Cardiac muscle cell (in vitro differentiated cells and primary cell): Measurements from ENCODE around the gene PLPPR4. TPM values are rescaled to one million over a fixed set of nuclear protein-coding genes. Genes with fewer than 3 reads are reported as not detected.

Experiments used
- DNase-seq, 2 donors: peaks; one replicate each; pipeline versions ENCODE4 v3.0.0 to v3.0.0-alpha.2; 2010 to 2017; ENCODE audit warnings: low read depth in 1 of 2, low spot score in 1 of 2
- H3K27ac ChIP-seq: fragments of 200-600 bp; sonication (generic); 2 replicates; pipeline ENCODE4 v1.5.1; 2016
- H3K27me3 ChIP-seq: fragments of 200-600 bp; sonication (generic); 2 replicates; pipeline ENCODE4 v1.6.0; 2016; ENCODE audit warnings: control low read depth
- H3K36me3 ChIP-seq: fragments of 200-600 bp; sonication (generic); 2 replicates; pipeline ENCODE4 v1.5.1; 2016; ENCODE audit warnings: control low read depth
- H3K4me1 ChIP-seq: fragments of 200-600 bp; sonication (generic); 2 replicates; pipeline ENCODE4 v1.8.1; 2017; ENCODE audit warnings: low read depth, mild to moderate bottlenecking, mixed run types
- H3K4me3 ChIP-seq: fragments of 200-600 bp; sonication (generic); 2 replicates; pipeline ENCODE4 v1.5.1; 2016; ENCODE audit warnings: mild to moderate bottlenecking
- H3K9me3 ChIP-seq: fragments of 200-600 bp; sonication (generic); 2 replicates; pipeline ENCODE4 v1.5.1; 2017; ENCODE audit warnings: low read depth, mild to moderate bottlenecking, control low read depth
- polyA plus RNA-seq: library from polyadenylated mRNA; unstranded; fragments of >200 nt; fragmentation: Nextera tagmentation; extraction: Ambion mirVana; gene quantifications from 2 replicates; pipeline ENCODE4 v1.2.1, GENCODE V29; 2016
- total RNA-seq: library from RNA; depleted of rRNA; stranded (reverse); fragments of >200 nt; gene quantifications from 2 replicates; pipeline ENCODE4 v1.2.3, GENCODE V29; 2016
- TF ChIP-seq, protein P1 (sequence below): IDR thresholded peaks from 2 replicates; pipeline ENCODE4 v1.5.1; 2012; ENCODE audit warnings: low read depth, mild to moderate bottlenecking, low read length

The PLPPR4 gene
- total and polyA plus RNA-seq, 2 experiments from 2014 or later, result 3.2 to 3.7 TPM

DNA sequence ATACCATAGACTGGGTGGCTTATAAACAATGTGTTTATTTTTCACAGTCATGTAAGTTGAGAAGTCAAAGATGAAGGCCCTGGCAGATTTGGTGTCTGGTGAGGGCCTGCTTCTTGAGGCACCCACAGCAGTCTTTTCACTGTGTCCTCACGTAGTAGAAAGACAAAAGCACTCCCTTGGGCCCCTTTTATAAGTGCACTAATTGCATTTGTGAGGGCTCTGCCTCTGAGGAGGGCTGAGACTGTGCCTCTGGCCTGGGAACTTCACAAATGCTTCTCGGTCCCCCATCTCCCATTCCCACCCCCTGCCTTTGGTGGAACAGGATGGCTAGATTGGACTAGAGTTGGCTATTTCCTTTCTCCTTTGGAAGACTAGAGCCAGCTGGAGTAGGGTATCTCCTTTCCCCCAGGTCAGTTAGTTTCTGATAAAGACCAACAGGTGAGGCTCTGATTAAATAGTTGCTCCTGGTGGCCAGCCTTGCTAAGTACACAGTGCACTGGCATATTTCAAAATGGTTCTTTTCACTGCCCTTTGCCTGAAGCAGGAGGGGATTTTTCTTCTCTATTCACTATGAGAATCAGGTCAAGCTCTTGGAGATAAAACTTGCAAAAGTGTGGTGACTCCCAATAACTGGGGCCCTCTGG, 82.9 kb downstream of the PLPPR4 start:
- Histone ChIP-seq H3K4me3 (no peak overlapping the region), H3K9me3 (no peaks in the 10 kb centered on the region), H3K36me3 (no peaks in the 10 kb centered on the region), H3K27me3 (no peaks in the 10 kb centered on the region), H3K4me1 (peaks cover 7% of the 10 kb centered on the region), H3K27ac (no peak overlapping the region)
- TF ChIP-seq, protein P1, sequence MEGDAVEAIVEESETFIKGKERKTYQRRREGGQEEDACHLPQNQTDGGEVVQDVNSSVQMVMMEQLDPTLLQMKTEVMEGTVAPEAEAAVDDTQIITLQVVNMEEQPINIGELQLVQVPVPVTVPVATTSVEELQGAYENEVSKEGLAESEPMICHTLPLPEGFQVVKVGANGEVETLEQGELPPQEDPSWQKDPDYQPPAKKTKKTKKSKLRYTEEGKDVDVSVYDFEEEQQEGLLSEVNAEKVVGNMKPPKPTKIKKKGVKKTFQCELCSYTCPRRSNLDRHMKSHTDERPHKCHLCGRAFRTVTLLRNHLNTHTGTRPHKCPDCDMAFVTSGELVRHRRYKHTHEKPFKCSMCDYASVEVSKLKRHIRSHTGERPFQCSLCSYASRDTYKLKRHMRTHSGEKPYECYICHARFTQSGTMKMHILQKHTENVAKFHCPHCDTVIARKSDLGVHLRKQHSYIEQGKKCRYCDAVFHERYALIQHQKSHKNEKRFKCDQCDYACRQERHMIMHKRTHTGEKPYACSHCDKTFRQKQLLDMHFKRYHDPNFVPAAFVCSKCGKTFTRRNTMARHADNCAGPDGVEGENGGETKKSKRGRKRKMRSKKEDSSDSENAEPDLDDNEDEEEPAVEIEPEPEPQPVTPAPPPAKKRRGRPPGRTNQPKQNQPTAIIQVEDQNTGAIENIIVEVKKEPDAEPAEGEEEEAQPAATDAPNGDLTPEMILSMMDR, result no peak
- DNase-seq, result no peak

DNA sequence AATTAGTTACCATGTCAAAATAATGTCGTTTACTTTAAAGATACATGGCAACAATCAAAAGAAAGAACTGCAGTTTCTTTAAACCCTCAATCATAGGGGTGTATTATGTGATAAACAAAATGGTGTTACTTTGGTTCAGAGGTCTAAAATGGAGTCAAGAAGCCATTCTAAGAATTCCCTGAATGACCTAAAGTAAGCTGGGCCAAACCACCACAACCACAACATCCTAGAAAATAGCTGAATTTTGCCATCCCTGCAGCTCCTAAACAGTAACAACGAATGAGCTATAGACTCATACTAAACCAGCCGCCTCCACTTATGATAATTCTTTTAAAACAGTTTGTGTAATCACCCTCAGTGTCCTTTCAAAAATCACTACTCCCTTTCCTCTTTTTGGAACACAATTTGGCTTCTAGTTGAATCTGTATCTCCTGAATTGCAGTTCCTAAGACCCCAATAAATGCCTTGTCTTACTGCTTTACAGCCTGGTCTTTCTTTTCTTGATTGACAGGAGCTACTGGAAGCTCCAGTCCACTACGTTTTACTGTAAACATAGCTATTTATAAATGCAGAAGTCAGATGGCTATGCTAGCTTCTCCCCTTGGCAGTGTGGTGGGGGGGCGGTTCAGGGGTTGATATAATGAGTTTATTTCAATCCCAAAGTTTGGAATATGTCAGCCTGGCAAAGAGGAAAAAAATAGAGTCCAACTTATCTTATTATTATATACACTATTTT, 84.3 kb downstream of the PLPPR4 start:
- peaks cover 7% of the 10 kb centered on the region for H3K4me1 ChIP-seq
- H3K27ac ChIP-seq, result no peak overlapping the region
- no peaks in the 10 kb centered on the region for H3K27me3 ChIP-seq
- DNase-seq, result peak in 1 of 2 donors; percentile 0
- H3K9me3 ChIP-seq, result no peaks in the 10 kb centered on the region
- TF ChIP-seq, protein P1, result no peak
- no peak overlapping the region for H3K4me3 ChIP-seq
- no peaks in the 10 kb centered on the region for H3K36me3 ChIP-seq

DNA sequence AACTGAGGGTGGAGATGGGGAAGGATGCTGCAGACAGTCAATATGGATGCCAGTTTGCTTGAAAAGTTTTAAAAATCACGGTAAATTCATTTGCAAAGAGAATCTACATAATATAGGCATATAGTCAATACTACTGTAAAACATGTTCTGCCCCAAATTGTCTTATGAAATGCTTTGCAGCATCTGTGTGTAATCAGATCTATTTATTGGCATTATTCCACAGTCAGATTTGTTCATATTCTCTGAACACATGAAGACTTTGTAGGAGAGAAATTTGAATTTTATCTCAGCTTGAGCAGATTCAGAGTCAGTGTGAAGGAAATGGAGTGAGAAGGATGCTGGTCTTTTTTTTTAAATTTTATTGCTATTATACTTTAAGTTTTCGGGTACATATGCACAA, 88.5 kb downstream of the PLPPR4 start:
- Histone ChIP-seq H3K4me1 (peaks cover 7% of the 10 kb centered on the region), H3K27ac (no peak overlapping the region), H3K4me3 (no peak overlapping the region), H3K9me3 (no peaks in the 10 kb centered on the region), H3K36me3 (no peaks in the 10 kb centered on the region), H3K27me3 (no peaks in the 10 kb centered on the region)
- TF ChIP-seq, protein P1, result no peak
- DNase-seq, result no peak

- Histone ChIP-seq H3K27me3 (no peaks in the 10 kb centered on the region), H3K27ac (no peak overlapping the region), H3K36me3 (no peaks in the 10 kb centered on the region), H3K4me3 (no peak overlapping the region), H3K9me3 (no peaks in the 10 kb centered on the region), H3K4me1 (no peaks in the 10 kb centered on the region)
- no peak for DNase-seq
- TF ChIP-seq, protein P1, result no peak
Observed at GRCh38 chr1:99358770-99359169, 94.5 kb downstream of the PLPPR4 start.
